ENCODE data around the gene CDYL2.
"Not testable (repeated sequence)": the region's sequence is repeated elsewhere in the genome, so short reads cannot be mapped to it uniquely, and the experiment has no call there.

Gene CDYL2

GRCh38 chr16:80652441-80652840, 152.0 kb downstream of the CDYL2 start:
- no peak for TF ChIP-seq CTCF (IDR thresholded peaks at IDR 0.05)
- Histone ChIP-seq H3K4me3 (no peak overlapping the region), H3K27ac (no peak overlapping the region)
- DNase-seq (ENCODE audit: low spot score), result no peak

- not testable (repeated sequence) for DNase-seq (ENCODE audit: low spot score); H3K4me3 ChIP-seq; H3K27ac ChIP-seq
Observed at GRCh38 chr16:80650281-80650680, 154.1 kb downstream of the CDYL2 start.

GRCh38 chr16:80640316-80640715, 164.1 kb downstream of the CDYL2 start:
- TF ChIP-seq CTCF (IDR thresholded peaks at IDR 0.05), result no peak
- H3K27ac ChIP-seq, result no peak overlapping the region
- DNase-seq (ENCODE audit: low spot score), result no peak
- H3K4me3 ChIP-seq, result no peak overlapping the region

- no peak for DNase-seq (ENCODE audit: low spot score)
- no peak overlapping the region for H3K4me3 ChIP-seq
- H3K27ac ChIP-seq, result no peak overlapping the region
- TF ChIP-seq CTCF (IDR thresholded peaks at IDR 0.05), result no peak
Observed at GRCh38 chr16:80639636-80640035, 164.8 kb downstream of the CDYL2 start.

- H3K27ac ChIP-seq, result no peak overlapping the region
- no peak for DNase-seq (ENCODE audit: low spot score)
- no peak overlapping the region for H3K4me3 ChIP-seq
- TF ChIP-seq CTCF (IDR thresholded peaks at IDR 0.05), result no peak
Observed at GRCh38 chr16:80637621-80638020, 166.8 kb downstream of the CDYL2 start.

GRCh38 chr16:80631581-80631980, 172.8 kb downstream of the CDYL2 start:
- H3K4me3 ChIP-seq, result no peak overlapping the region
- no peak for TF ChIP-seq CTCF (IDR thresholded peaks at IDR 0.05)
- DNase-seq (ENCODE audit: low spot score), result no peak
- no peak overlapping the region for H3K27ac ChIP-seq

GRCh38 chr16:80628254-80628653, 176.1 kb downstream of the CDYL2 start:
- H3K4me3 ChIP-seq, result no peak overlapping the region
- no peak overlapping the region for H3K27ac ChIP-seq
- DNase-seq (ENCODE audit: low spot score), result no peak
- TF ChIP-seq CTCF (IDR thresholded peaks at IDR 0.05), result no peak

GRCh38 chr16:80627108-80627507, 177.3 kb downstream of the CDYL2 start:
- Histone ChIP-seq H3K4me3 (no peak overlapping the region), H3K27ac (no peak overlapping the region)
- DNase-seq (ENCODE audit: low spot score), result no peak
- no peak for TF ChIP-seq CTCF (IDR thresholded peaks at IDR 0.05)
